Duodenal mucosa (tissue), 2 donors: ENCODE data around the gene CADM1.

ENCODE experiments used
- H3K27ac ChIP-seq: one replicate; pipeline ENCODE4 v1.7.0; 2013; ENCODE audit warnings: low read depth, low read length
- H3K27me3 ChIP-seq, 2 donors: one replicate each; pipeline ENCODE4 v1.7.0; 2013; ENCODE audit warnings: low read length in 2 of 2, control low read depth in 1 of 2; ENCODE audit not compliant: insufficient read depth in 2 of 2, control insufficient read depth in 1 of 2
- H3K36me3 ChIP-seq, 2 donors: one replicate each; pipeline ENCODE4 v1.7.0; 2013; ENCODE audit warnings: low read length in 2 of 2, control low read depth in 1 of 2; ENCODE audit not compliant: insufficient read depth in 2 of 2, control insufficient read depth in 1 of 2
- H3K4me1 ChIP-seq, 2 donors: one replicate each; pipeline ENCODE4 v1.7.0; 2013; ENCODE audit warnings: low read length in 2 of 2, control low read depth in 1 of 2; ENCODE audit not compliant: insufficient read depth in 2 of 2, control insufficient read depth in 1 of 2
- H3K4me3 ChIP-seq, 2 donors: one replicate each; pipeline ENCODE4 v1.7.0; 2013; ENCODE audit warnings: low read length in 2 of 2, low read depth in 1 of 2
- H3K9ac ChIP-seq, 2 donors: one replicate each; pipeline ENCODE4 v1.7.0; 2013; ENCODE audit warnings: low read length in 2 of 2, low read depth in 1 of 2
- H3K9me3 ChIP-seq, 2 donors: one replicate each; pipeline ENCODE4 v1.7.0; 2013; ENCODE audit warnings: low read length in 2 of 2, control low read depth in 1 of 2; ENCODE audit not compliant: control insufficient read depth in 1 of 2

Gene CADM1

GRCh38 chr11:115425816-115426215 lies 78.4 kb downstream of the CADM1 start:
- H3K36me3 ChIP-seq, result no peaks in the 10 kb centered on the region
- no peaks in the 10 kb centered on the region for H3K9me3 ChIP-seq
- no peak overlapping the region for H3K9ac ChIP-seq
- H3K27ac ChIP-seq, result no peak overlapping the region
- no peak overlapping the region for H3K4me3 ChIP-seq
- no peaks in the 10 kb centered on the region for H3K27me3 ChIP-seq
- H3K4me1 ChIP-seq, result peaks cover 0 to 8% of the 10 kb centered on the region in 2 donors

- Histone ChIP-seq H3K9me3 (no peaks in the 10 kb centered on the region), H3K27ac (no peak overlapping the region), H3K36me3 (no peaks in the 10 kb centered on the region), H3K4me1 (peaks cover 0 to 9% of the 10 kb centered on the region in 2 donors), H3K4me3 (no peak overlapping the region), H3K9ac (no peak overlapping the region), H3K27me3 (no peaks in the 10 kb centered on the region)
These were observed 79.0 kb downstream of the CADM1 start for GRCh38 chr11:115425250-115425649.

GRCh38 chr11:115423728-115424459 lies 80.3 kb downstream of the CADM1 start:
- Histone ChIP-seq H3K9ac (no peak overlapping the region), H3K4me3 (no peak overlapping the region), H3K9me3 (no peaks in the 10 kb centered on the region), H3K27ac (no peak overlapping the region), H3K36me3 (no peaks in the 10 kb centered on the region), H3K27me3 (no peaks in the 10 kb centered on the region), H3K4me1 (peaks cover 0 to 9% of the 10 kb centered on the region in 2 donors)

GRCh38 chr11:115421992-115422689 lies 82.1 kb downstream of the CADM1 start:
- H3K9ac ChIP-seq, result no peak overlapping the region
- no peak overlapping the region for H3K27ac ChIP-seq
- H3K9me3 ChIP-seq, result no peaks in the 10 kb centered on the region
- H3K4me1 ChIP-seq, result peaks cover 0 to 9% of the 10 kb centered on the region in 2 donors
- H3K4me3 ChIP-seq, result no peak overlapping the region
- no peaks in the 10 kb centered on the region for H3K36me3 ChIP-seq
- H3K27me3 ChIP-seq, result no peaks in the 10 kb centered on the region

- Histone ChIP-seq H3K4me1 (peaks cover 0 to 9% of the 10 kb centered on the region in 2 donors), H3K4me3 (peak overlapping the region; percentile 38 to 48), H3K27me3 (no peaks in the 10 kb centered on the region), H3K36me3 (no peaks in the 10 kb centered on the region), H3K9ac (no peak overlapping the region), H3K27ac (no peak overlapping the region), H3K9me3 (no peaks in the 10 kb centered on the region)
These were observed 82.7 kb downstream of the CADM1 start for GRCh38 chr11:115421352-115421991.

GRCh38 chr11:115420505-115420904 lies 83.7 kb downstream of the CADM1 start:
- no peaks in the 10 kb centered on the region for H3K27me3 ChIP-seq
- H3K4me3 ChIP-seq, result no peak overlapping the region
- no peak overlapping the region for H3K27ac ChIP-seq
- H3K9ac ChIP-seq, result no peak overlapping the region
- no peaks in the 10 kb centered on the region for H3K9me3 ChIP-seq
- no peaks in the 10 kb centered on the region for H3K36me3 ChIP-seq
- H3K4me1 ChIP-seq, result peaks cover 0 to 9% of the 10 kb centered on the region in 2 donors

- H3K36me3 ChIP-seq, result no peaks in the 10 kb centered on the region
- no peak overlapping the region for H3K4me3 ChIP-seq
- H3K4me1 ChIP-seq, result peaks cover 0 to 9% of the 10 kb centered on the region in 2 donors
- H3K9ac ChIP-seq, result no peak overlapping the region
- H3K27ac ChIP-seq, result no peak overlapping the region
- H3K27me3 ChIP-seq, result no peaks in the 10 kb centered on the region
- no peaks in the 10 kb centered on the region for H3K9me3 ChIP-seq
These were observed 85.6 kb downstream of the CADM1 start for GRCh38 chr11:115418626-115419025.

- H3K9me3 ChIP-seq, result no peaks in the 10 kb centered on the region
- no peaks in the 10 kb centered on the region for H3K27me3 ChIP-seq
- H3K4me1 ChIP-seq, result peaks cover 0 to 9% of the 10 kb centered on the region in 2 donors
- H3K27ac ChIP-seq, result no peak overlapping the region
- no peak overlapping the region for H3K9ac ChIP-seq
- H3K4me3 ChIP-seq, result no peak overlapping the region
- H3K36me3 ChIP-seq, result no peaks in the 10 kb centered on the region
These were observed 86.1 kb downstream of the CADM1 start for GRCh38 chr11:115418081-115418480.

- H3K27me3 ChIP-seq, result no peaks in the 10 kb centered on the region
- no peaks in the 10 kb centered on the region for H3K36me3 ChIP-seq
- H3K9me3 ChIP-seq, result no peaks in the 10 kb centered on the region
- H3K4me3 ChIP-seq, result no peak overlapping the region
- no peak overlapping the region for H3K27ac ChIP-seq
- H3K9ac ChIP-seq, result no peak overlapping the region
- peaks cover 14 to 26% of the 10 kb centered on the region in 2 donors for H3K4me1 ChIP-seq
These were observed 93.1 kb downstream of the CADM1 start for GRCh38 chr11:115411120-115411519.

GRCh38 chr11:115409691-115410220 lies 94.5 kb downstream of the CADM1 start:
- H3K36me3 ChIP-seq, result no peaks in the 10 kb centered on the region
- no peak overlapping the region for H3K4me3 ChIP-seq
- no peak overlapping the region for H3K9ac ChIP-seq
- peaks cover 14 to 26% of the 10 kb centered on the region in 2 donors for H3K4me1 ChIP-seq
- no peaks in the 10 kb centered on the region for H3K9me3 ChIP-seq
- no peaks in the 10 kb centered on the region for H3K27me3 ChIP-seq
- H3K27ac ChIP-seq, result no peak overlapping the region
